Tibial artery (tissue), 4 donors: ENCODE measurements around the gene PNMA6A.
"Not testable (repeated sequence)": the region's sequence is repeated elsewhere in the genome, so short reads cannot be mapped to it uniquely, and the experiment has no call there.

Source experiments
- DNase-seq, 2 donors: peaks; one replicate each; pipeline ENCODE4 v3.0.0-alpha.2; 2019
- H3K27ac ChIP-seq, 2 donors: fragments of 200-600 bp; sonication (generic) in 1 of 2; 1 replicate in 1 of 2; 2 replicates in 1 of 2; pipeline ENCODE4 v1.5.1; 2018 to 2019; ENCODE audit warnings: mild to moderate bottlenecking in 1 of 2
- H3K27me3 ChIP-seq, 2 donors: fragments of 200-600 bp; sonication (generic) in 1 of 2; one replicate each; pipeline versions ENCODE4 v1.5.1 to v1.6.0; 2016 to 2019
- H3K36me3 ChIP-seq, 3 donors: fragments of 200-600 bp; sonication (generic) in 2 of 3; one replicate each; pipeline ENCODE4 v1.5.1; 2016 to 2019; ENCODE audit warnings: mild to moderate bottlenecking in 2 of 3
- H3K4me1 ChIP-seq, 4 donors: fragments of 200-600 bp; sonication (generic) in 2 of 4; 1 replicate in 3 of 4; 2 replicates in 1 of 4; pipeline ENCODE4 v1.5.1; 2016 to 2019
- H3K4me3 ChIP-seq, 2 donors: fragments of 200-600 bp; sonication (generic) in 1 of 2; 1 replicate in 1 of 2; 2 replicates in 1 of 2; pipeline ENCODE4 v1.5.1; 2018 to 2019; ENCODE audit warnings: mild to moderate bottlenecking in 2 of 2
- H3K9me3 ChIP-seq, 3 donors: fragments of 200-600 bp; sonication (generic) in 1 of 3; one replicate each; pipeline ENCODE4 v1.5.1; 2016 to 2019
- intact Hi-C: fragments of 100-400 bp; cut with DNase I; formaldehyde crosslinking; loops from one replicate; pipeline ENCODE4 v1.15.0; 2023; ENCODE audit warnings: low total_unique reads

The PNMA6A gene

GRCh38 chrX:153113851-153114250, 41.6 kb downstream of the PNMA6A start:
- not testable (repeated sequence) for H3K36me3 ChIP-seq

GRCh38 chrX:153117754-153118153, 45.5 kb downstream of the PNMA6A start:
- intact Hi-C loops, H3K9me3 ChIP-seq, DNase-seq, H3K27me3 ChIP-seq, H3K4me1 ChIP-seq, H3K36me3 ChIP-seq, H3K27ac ChIP-seq, H3K4me3 ChIP-seq: not testable (repeated sequence)

More at GRCh38 chrX:153113851-153114250, 41.6 kb downstream of the PNMA6A start:
- H3K4me1 ChIP-seq, H3K27me3 ChIP-seq, H3K4me3 ChIP-seq, intact Hi-C loops, DNase-seq, H3K9me3 ChIP-seq, H3K27ac ChIP-seq: not testable (repeated sequence)

GRCh38 chrX:153120230-153120629, 48.0 kb downstream of the PNMA6A start:
- H3K4me3 ChIP-seq, DNase-seq, intact Hi-C loops, H3K4me1 ChIP-seq, H3K9me3 ChIP-seq, H3K36me3 ChIP-seq, H3K27me3 ChIP-seq, H3K27ac ChIP-seq: not testable (repeated sequence)

GRCh38 chrX:153123468-153123867, 51.2 kb downstream of the PNMA6A start:
- H3K9me3 ChIP-seq, H3K27ac ChIP-seq, H3K36me3 ChIP-seq, DNase-seq, H3K27me3 ChIP-seq, H3K4me1 ChIP-seq, H3K4me3 ChIP-seq, intact Hi-C loops: not testable (repeated sequence)
